KMS-11 (cell line): ENCODE results near the gene CD99L2.
"Not testable (repeated sequence)": the region's sequence is repeated elsewhere in the genome, so short reads cannot be mapped to it uniquely, and the experiment has no call there.

Experiments used
- H2AFZ ChIP-seq: fragments of 200-600 bp; sonication (generic); 2 replicates; pipeline ENCODE4 v1.6.1; 2016; ENCODE audit warnings: antibody characterized with exemption, mixed run types, low read depth
- H3K27ac ChIP-seq: fragments of 200-600 bp; sonication (generic); 2 replicates; pipeline ENCODE4 v1.6.1; 2016; ENCODE audit warnings: mild to moderate bottlenecking, mixed run types
- H3K27me3 ChIP-seq: fragments of 200-600 bp; sonication (generic); 2 replicates; pipeline ENCODE4 v1.6.1; 2017; ENCODE audit warnings: mild to moderate bottlenecking, low read depth, mixed run types, moderate library complexity; ENCODE audit not compliant: insufficient read depth
- H3K36me3 ChIP-seq: fragments of 200-600 bp; sonication (generic); 2 replicates; pipeline ENCODE4 v1.6.1; 2017; ENCODE audit warnings: mild to moderate bottlenecking, mixed run types; ENCODE audit not compliant: insufficient read depth
- H3K4me1 ChIP-seq: fragments of 200-600 bp; sonication (generic); 2 replicates; pipeline ENCODE4 v1.6.1; 2016; ENCODE audit warnings: mild to moderate bottlenecking, low read depth, mixed run types; ENCODE audit not compliant: poor library complexity, severe bottlenecking
- H3K4me2 ChIP-seq: fragments of 200-600 bp; sonication (generic); 2 replicates; pipeline ENCODE4 v1.7.0; 2016; ENCODE audit warnings: mild to moderate bottlenecking, mixed run types
- H3K4me3 ChIP-seq: fragments of 200-600 bp; sonication (generic); IDR thresholded peaks from 2 replicates; pipeline ENCODE4 v1.6.1; 2017; ENCODE audit warnings: low read depth, low read length, mixed read lengths; ENCODE audit not compliant: insufficient read depth
- H3K79me2 ChIP-seq: fragments of 200-600 bp; sonication (generic); 2 replicates; pipeline ENCODE4 v1.6.1; 2016; ENCODE audit warnings: low read depth, mixed run types; ENCODE audit not compliant: insufficient read depth
- H3K9ac ChIP-seq: fragments of 200-600 bp; sonication (generic); 2 replicates; pipeline ENCODE4 v1.6.1; 2016; ENCODE audit warnings: mild to moderate bottlenecking, mixed run types
- H4K20me1 ChIP-seq: fragments of 200-600 bp; sonication (generic); 2 replicates; pipeline ENCODE4 v1.6.1; 2016; ENCODE audit warnings: mild to moderate bottlenecking, mixed run types; ENCODE audit not compliant: insufficient read depth
- TF ChIP-seq, protein P1 (sequence below): fragments of 200-600 bp; sonication (generic); conservative IDR thresholded peaks from 2 replicates; pipeline ENCODE4 v1.6.1; 2017; ENCODE audit warnings: low read depth, mild to moderate bottlenecking, antibody characterized with exemption, low read length, moderate library complexity, mixed read lengths

CD99L2 gene

DNA sequence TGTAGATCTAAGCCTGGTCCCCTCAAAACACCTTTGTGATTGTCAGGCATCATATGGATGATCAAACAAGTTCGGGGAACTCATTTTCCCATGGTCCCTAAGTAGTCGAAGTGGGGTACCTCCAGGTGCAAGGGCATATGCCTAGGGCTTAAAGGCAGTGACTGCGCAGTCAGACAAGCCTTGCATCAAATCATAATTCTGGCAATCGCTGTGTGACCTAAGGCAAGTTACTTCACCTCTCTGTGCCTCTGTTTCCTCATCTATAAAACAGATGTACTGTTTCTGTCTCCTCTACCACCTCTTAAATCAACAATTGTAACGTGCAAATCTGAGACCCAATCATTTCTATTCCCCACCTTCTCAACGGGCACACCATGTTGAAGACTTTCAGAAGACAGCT is 1.8 kb downstream of the CD99L2 start:
- Histone ChIP-seq H3K9ac (no peak overlapping the region), H3K4me3 (no peak overlapping the region), H3K27me3 (no peaks in the 10 kb centered on the region), H4K20me1 (no peaks in the 10 kb centered on the region), H3K4me2 (no peak overlapping the region), H3K4me1 (peaks cover 7% of the 10 kb centered on the region), H3K27ac (no peak overlapping the region), H3K79me2 (0 out of 2 replicates have a peak, but pooled peaks cover 6% of the 10 kb centered on the region), H2AFZ (no peak overlapping the region), H3K36me3 (no peaks in the 10 kb centered on the region)
- TF ChIP-seq, protein P1, sequence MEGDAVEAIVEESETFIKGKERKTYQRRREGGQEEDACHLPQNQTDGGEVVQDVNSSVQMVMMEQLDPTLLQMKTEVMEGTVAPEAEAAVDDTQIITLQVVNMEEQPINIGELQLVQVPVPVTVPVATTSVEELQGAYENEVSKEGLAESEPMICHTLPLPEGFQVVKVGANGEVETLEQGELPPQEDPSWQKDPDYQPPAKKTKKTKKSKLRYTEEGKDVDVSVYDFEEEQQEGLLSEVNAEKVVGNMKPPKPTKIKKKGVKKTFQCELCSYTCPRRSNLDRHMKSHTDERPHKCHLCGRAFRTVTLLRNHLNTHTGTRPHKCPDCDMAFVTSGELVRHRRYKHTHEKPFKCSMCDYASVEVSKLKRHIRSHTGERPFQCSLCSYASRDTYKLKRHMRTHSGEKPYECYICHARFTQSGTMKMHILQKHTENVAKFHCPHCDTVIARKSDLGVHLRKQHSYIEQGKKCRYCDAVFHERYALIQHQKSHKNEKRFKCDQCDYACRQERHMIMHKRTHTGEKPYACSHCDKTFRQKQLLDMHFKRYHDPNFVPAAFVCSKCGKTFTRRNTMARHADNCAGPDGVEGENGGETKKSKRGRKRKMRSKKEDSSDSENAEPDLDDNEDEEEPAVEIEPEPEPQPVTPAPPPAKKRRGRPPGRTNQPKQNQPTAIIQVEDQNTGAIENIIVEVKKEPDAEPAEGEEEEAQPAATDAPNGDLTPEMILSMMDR = no peak

DNA sequence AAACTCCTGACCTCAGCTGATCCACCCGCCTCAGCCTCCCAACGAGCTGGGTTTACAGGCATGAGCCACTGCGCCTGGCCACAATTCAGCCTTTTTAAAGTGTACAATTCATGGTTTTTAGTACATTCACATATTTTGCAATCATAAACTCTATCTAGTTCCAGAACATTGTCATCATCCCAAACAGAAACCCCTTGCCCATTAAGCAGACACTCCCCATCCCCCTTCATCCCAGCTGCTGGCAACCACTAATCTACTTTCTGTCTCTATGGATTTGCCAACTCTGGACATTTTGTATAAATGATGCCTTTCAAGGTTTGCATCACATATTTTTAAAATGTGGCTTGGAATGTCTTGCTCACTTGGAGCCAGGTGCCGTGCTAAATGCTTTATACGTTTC is 4.5 kb downstream of the CD99L2 start:
- TF ChIP-seq, protein P1 = no peak
- no peaks in the 10 kb centered on the region for H4K20me1 ChIP-seq
- H3K4me2 ChIP-seq = no peak overlapping the region
- no peak overlapping the region for H3K4me3 ChIP-seq
- H3K79me2 ChIP-seq = 0 out of 2 replicates have a peak, but pooled peaks cover 6% of the 10 kb centered on the region
- H3K4me1 ChIP-seq = peaks cover 7% of the 10 kb centered on the region
- H3K9ac ChIP-seq = no peak overlapping the region
- no peak overlapping the region for H3K27ac ChIP-seq
- H3K27me3 ChIP-seq = no peaks in the 10 kb centered on the region
- H2AFZ ChIP-seq = no peak overlapping the region
- H3K36me3 ChIP-seq = no peaks in the 10 kb centered on the region

DNA sequence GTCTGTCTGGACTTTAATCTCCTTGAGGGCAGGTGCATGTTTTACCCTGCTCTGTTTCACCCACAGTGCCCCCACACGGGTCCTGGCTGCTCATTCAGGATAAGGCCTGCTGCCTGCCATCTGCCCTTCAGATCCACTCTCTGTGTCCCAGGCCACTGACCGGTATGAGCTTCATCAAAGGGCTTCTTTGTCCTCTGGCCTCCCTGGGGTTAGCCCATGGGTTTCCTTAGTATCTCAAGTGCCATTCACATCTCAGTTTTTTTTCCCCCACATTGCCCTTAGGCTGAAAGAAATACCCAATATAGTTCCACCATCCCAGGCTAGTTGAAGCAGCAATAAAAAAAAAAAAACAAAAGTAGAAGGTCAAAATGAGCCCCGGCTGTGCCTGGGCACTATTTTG is 9.3 kb downstream of the CD99L2 start:
- Histone ChIP-seq H3K27me3 (no peaks in the 10 kb centered on the region), H3K4me3 (no peak overlapping the region), H3K79me2 (no peaks in the 10 kb centered on the region), H3K9ac (no peak overlapping the region), H2AFZ (no peak overlapping the region), H3K27ac (no peak overlapping the region), H3K4me1 (no peaks in the 10 kb centered on the region), H3K36me3 (no peaks in the 10 kb centered on the region), H3K4me2 (no peak overlapping the region), H4K20me1 (no peaks in the 10 kb centered on the region)
- TF ChIP-seq, protein P1 = no peak

DNA sequence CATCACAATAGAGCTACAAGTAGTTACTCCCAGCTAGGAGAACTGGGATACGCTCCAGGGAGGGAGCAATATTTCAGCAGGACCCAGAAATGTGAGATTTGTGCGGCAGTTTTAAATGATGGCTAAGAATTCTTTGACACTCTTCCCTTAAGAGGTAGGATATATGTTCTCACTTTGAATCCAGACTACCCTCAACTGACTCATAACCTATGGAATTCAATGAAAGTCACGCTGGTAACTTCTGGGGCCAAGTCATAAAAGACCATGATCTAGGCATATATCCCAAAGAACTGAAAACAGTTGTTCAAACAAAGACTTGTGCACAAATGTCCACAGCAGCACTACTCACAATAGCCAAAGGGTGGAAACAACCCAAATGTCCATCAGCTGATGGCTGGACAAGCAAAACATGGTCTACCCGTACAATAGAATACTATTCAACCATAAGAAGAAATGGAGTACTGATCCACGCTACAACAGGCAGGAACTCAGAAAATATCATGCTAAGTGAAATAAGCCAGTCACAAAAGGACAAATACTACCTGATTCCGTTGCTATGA is 10.5 kb downstream of the CD99L2 start:
- TF ChIP-seq, protein P1 = no peak
- Histone ChIP-seq H3K4me1 (no peaks in the 10 kb centered on the region), H3K9ac (no peak overlapping the region), H2AFZ (no peak overlapping the region), H3K27me3 (no peaks in the 10 kb centered on the region), H4K20me1 (no peaks in the 10 kb centered on the region), H3K36me3 (no peaks in the 10 kb centered on the region), H3K27ac (no peak overlapping the region), H3K4me2 (no peak overlapping the region), H3K79me2 (no peaks in the 10 kb centered on the region), H3K4me3 (no peak overlapping the region)

DNA sequence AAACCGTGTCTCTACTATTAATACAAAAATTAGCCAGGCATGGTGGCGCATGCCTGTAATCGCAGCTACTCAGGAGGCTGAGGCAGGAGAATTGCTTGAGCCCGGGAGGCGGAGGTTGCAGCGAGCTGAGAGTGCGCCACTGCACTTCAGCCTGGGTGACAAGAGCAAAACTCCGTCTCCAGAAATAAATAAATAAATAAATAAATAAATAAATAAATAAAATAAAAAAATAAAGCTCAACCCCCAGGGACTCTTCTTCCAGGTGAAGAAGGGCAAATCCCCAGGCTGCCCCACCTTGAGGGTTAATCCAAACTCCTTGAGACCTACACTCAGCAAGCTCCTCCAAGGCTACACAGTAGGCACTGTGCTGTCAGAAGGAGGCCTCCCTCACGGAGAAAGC is 11.2 kb downstream of the CD99L2 start:
- not testable (repeated sequence) for H3K4me2 ChIP-seq, H4K20me1 ChIP-seq, H3K4me3 ChIP-seq, H3K79me2 ChIP-seq, H3K27ac ChIP-seq, H3K9ac ChIP-seq, H3K27me3 ChIP-seq, H3K36me3 ChIP-seq, H2AFZ ChIP-seq, H3K4me1 ChIP-seq
